Measurements from ENCODE around the gene FAF2.

Gene FAF2

GRCh38 chr5:176530983-176531901 lies 83.1 kb downstream of the FAF2 start:
- DNase-seq (ENCODE audit: low read depth in 2 of 2), result no peak

DNA sequence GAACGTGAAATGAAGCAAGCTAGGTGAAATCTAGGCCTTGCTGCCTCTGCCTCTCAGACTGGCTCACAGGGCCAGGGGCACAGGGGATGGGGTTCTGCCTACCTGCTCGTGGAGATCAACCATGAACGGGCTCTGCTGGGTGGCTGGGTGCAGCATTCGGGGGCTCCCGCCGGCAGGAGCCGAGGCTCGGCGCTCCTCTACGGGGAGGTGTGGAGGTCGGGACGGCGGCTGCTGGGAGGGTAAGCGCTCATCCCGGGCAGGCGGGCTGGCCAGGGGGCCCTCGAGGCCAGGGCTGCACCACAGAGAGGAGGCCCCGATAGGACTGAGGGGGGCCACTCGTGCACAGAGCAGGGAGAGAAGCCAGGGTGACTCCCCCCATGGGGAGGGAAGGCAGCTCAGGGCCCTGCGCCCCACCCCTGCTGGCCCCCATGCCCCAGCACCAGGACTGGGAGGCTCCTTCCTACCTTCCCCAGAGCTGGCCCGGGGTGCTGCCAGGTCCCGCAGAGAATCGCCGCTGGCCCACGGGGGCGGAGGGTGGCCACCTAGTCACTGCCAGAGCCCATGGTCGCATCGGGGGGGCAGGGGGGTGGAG lies 83.8 kb downstream of the FAF2 start:
- no peak for DNase-seq (ENCODE audit: low read depth in 2 of 2)

- DNase-seq (ENCODE audit: low read depth in 2 of 2), result no peak
Observed at GRCh38 chr5:176532795-176533194, 84.6 kb downstream of the FAF2 start.

DNA sequence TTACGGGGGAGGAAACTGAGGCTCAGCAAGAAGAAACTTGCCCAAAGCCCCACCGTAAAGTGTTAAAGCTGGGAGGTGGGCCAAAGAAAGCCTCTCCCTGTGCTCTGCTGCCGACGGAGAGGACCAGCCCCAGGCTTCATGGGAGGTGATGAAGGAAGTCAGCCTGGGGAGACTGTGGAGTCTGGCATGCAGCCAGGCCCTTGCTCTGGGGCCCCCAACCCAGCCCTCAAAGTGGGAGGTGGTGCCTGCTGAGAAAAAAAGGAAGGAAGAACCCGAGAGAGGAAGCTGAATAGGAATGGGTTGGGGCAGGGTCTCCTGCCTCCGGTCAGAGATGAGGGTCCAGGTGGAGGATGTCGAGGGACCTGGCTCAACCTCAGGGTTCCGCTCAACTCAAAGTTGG lies 85.2 kb downstream of the FAF2 start:
- DNase-seq (ENCODE audit: low read depth in 2 of 2), result no peak

DNA sequence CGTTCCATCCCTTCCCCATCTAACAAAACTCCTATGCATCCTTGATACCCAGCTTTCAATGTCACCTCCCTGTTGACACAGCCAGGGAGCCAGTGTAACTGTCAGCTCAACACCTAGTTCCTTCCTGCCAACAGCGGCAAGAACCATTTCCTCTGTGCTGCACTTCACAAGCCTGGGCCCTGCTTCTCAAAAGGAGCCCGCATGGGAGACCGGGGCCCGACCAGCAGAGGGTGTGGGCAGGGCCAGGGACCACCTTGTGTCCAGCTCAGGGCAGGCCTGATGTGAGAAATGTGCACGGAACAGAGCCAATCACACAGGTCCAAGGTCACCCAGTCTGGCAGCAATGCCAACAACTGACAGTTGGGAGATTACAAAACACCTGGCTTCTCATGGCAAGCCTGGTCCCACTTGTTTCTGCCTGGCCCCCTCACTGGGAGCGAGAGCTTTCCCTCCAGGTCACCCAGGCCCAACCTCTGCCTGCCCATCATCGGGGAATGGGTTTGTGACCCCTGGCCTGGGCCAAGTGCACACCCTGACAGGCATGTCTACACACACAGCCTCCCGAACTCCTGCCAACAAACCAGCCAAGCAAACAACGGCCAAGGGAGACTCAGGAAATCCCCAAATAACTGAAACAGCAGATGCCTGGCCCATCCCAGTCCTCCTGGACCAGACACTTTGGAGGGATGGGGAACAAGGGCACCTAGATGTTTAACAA lies 85.9 kb downstream of the FAF2 start:
- DNase-seq (ENCODE audit: low read depth in 2 of 2), result peak in 1 of 2 donors; percentile 32

DNA sequence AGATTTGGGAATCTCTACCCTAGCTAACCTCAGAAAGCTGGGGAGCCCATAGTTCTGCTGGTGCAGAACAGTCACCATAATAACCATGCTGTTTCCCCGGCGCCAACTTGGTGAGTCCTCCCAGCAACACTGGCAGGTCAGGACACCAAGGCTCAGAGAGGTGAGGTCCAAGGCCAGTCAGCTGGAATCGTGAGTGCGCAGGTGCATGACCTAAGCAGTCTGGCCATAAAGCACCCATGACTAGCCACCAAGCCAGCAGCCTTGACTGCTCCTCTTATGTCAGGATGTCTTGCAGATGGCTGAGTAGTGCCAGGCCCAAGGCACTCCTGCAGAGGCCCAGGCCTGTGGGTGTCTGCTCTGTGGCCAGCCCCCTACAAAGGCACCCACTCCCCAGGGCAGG lies 86.5 kb downstream of the FAF2 start:
- no peak for DNase-seq (ENCODE audit: low read depth in 2 of 2)

DNA sequence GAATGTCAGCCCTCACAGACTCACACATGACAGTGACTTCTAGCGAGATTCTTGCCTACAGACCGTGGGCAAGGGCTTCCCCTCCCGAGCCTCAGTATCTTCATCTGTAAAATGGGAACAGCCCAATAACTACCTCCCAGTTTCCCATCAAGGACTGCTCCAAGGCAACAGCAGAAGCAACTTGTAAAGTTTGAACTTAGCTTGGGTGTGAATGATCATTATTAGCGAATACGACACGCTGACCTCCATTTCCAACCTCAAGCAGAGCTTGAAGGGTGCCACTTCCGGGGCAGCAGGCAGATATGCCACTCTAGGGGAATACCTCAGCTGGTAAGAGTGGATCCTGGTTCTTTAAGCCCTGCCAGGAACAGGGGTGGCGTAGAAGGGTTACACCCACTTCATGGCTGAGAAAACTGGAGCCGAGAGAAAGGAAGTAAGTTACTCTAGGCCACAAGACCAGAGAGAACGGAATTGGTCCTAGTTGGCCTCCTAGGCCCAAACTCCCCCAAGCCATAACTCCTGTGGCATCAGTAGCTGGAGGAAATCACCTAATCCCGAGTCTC lies 87.0 kb downstream of the FAF2 start:
- no peak for DNase-seq (ENCODE audit: low read depth in 2 of 2)

- no peak for DNase-seq (ENCODE audit: low read depth in 2 of 2)
Observed at GRCh38 chr5:176535664-176536131, 87.5 kb downstream of the FAF2 start.

DNA sequence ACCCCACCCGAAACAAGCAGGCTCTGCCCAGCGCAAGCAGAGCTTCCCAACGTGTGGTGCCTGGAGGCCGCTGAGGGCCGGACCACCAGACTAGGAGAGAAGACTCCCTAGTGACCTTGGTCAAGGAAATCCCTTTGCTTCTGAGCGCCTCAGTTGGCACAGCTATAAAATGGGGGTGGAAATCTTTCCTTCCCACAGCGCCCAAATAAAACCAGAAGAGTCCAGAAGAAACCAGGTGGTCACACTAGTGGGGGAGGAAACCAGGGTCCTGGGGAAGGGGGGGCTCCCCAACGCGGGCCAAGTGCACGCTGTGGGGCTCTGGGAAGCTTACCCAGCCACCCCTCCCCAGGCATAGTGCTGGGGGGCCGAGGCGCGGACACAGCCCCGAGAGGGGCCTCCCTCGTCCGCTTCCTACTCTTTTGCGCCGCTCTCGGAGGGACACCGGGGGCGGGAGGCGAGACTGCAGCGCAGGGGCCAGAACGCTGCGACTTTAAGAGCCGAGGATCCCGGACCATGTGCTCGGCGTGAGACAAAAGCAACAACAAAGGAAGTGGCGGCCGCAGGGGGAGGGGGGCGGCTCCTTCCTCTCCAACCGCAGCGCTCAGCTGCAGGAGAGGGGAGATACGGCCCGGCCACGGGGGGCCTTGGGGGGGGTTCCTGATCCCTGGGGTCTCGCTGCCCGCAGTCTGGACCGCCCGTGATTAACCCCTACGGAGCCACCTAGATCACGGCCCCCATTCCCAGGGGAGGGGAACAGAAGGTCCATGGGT lies 88.1 kb downstream of the FAF2 start:
- peak; percentile 69 to 72 for DNase-seq (ENCODE audit: low read depth in 2 of 2)

GRCh38 chr5:176536902-176537553 lies 88.8 kb downstream of the FAF2 start, which contains the start of gene RNF44:
Gene RNF44, minus strand, starts transcription at chr5:176537402. Its CDS starts 4,930 bp downstream, at chr5:176532472.
- DNase-seq (ENCODE audit: low read depth in 2 of 2), result peak; percentile 97 to 98

DNA sequence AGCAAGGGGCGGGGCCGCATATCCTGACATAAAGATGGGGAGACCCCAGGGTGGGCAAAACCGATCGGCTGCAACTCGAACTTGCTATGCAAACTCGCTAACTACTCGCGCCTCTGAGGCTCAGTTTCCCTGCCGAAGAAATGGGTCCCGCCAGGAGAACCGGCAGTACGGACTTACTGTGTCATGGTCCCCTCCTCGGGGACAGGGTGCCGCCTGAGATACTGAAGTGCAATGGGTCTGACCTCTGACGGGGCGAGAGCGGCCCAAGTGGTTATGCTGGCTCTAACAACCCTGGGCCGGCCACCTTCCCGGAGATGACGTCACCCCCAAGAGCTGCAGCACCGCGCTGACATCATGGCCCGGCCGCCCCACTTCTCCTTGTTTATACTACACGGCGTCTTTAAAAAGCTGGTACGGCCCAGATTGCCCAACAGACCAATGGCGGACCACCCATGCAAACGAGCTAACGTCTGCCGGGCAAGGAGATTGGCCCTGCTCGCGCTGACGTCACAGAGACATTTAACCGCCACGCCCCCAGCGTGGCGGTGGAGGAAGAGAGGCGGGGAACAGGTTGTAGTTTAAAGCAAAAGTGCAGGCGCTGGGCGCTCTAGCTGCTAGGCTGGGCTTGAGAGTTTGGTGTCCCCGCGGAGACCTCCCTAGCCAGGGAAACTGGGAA lies 89.5 kb downstream of the FAF2 start:
- peak; percentile 94 to 98 for DNase-seq (ENCODE audit: low read depth in 2 of 2)

- DNase-seq (ENCODE audit: low read depth in 2 of 2), result no peak
Observed at GRCh38 chr5:176538230-176538988, 90.2 kb downstream of the FAF2 start.

DNA sequence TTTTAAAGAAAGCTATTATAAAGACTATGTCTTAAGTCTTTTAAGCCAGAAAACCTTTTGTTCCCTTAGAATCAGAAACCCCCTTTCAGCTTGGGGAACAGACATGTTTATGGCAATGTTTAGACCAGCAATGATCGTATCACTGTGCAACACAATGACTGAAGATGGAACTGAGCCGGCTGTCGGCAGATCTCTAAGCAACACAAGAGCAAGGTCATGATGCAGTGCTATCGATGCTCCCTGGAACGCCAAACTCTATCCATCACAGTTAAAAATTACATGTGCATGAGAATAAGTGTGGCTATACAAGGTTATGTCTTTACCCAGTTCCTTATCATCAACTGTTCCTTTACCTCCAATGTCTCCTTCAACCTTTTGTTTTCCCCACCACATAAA lies 90.8 kb downstream of the FAF2 start:
- DNase-seq (ENCODE audit: low read depth in 2 of 2), result no peak

DNA sequence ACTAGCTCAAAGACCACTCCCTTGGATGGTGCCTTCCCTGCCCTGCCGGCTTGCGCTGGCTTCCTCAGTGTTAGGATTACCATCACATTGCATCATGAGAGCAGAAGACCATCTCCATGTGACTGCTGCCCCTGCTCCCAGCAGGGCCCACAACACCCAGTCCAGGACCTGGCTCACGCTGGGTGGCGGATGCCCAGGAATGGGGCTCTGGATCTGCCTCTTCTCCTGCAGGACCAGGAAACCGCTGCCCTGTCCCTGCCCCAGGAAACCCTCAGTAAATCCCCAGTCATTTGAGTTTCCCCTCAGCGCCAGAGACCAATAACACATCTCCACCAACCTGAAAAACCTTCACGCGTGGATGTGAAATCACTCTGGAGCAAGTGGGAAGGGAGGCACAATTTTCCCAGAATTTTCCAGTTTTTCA lies 92.3 kb downstream of the FAF2 start:
- DNase-seq (ENCODE audit: low read depth in 2 of 2), result no peak

DNA sequence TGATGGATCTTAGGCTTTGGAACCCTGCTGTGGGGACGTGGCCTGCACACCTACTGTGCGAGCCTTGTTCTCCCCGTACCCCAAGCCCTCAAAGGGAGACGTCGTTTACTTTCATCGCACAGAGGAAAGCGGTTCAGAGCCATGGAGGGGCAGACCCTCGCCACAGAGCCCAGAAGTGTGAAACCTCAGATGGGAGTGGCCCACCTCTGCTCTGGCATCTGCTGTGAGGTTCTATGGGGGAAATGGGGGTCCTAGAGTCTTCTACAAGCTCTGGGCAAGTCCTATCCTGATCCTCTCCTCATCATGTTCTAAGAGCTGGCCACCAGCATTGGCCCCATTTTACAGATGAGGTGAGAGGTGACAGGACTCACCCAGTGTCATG lies 92.8 kb downstream of the FAF2 start:
- DNase-seq (ENCODE audit: low read depth in 2 of 2), result no peak

GRCh38 chr5:176541338-176542134 lies 93.4 kb downstream of the FAF2 start:
- peak in 1 of 2 donors; percentile 49 for DNase-seq (ENCODE audit: low read depth in 2 of 2)

DNA sequence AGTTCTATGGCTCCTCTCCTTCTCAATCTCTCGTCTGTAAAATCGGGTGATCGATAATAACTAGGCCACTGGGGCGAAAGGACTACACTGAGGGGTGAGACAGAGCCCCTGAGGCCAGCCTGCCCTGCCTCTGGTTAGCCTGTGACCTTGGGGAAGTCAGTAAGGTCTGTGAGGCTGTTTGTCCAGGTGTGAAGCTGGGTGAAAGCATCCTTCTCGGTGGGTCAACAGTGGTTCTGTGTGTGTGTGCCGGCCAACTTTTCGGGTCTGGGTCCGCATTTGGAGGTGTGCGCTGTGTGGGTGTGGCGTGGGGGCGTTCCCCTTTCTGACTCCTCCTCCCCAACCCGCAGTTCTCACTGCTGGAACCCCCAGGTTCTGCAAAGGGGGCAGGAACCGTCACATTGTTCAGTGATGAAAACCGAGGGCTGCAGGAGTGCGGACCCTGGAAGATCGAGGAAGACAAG lies 94.0 kb downstream of the FAF2 start:
- peak in 1 of 2 donors; percentile 44 for DNase-seq (ENCODE audit: low read depth in 2 of 2)

Measured in stimulated activated CD8-positive, alpha-beta memory T cell treated with anti-CD3 and anti-CD28 coated beads, Interleukin-15, amount 100 ng/mL, for 4 hours (primary cell).